ENCODE measurements around the gene AOC2.
"Not testable (repeated sequence)": the region's sequence is repeated elsewhere in the genome, so short reads cannot be mapped to it uniquely, and the experiment has no call there.

DNA sequence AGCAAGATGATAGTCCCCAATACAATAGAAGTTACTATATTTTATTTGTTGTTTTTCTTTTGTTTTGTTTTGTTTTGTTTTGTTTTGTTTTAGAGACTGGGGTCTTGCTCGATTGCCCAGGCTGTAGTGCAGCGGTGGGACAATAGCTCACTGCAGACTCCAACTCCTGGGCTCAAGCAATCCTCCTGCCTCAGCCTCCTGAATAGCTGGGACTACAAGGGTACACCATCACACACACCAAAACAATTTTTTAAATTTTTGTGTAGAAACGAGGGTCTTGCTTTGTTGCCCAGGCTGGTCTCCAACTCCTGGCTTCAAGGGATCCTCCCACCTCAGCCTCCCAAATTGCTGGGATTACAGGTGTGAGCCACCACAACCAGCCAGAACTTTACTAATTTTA lies 55.6 kb downstream of the AOC2 start:
- TF ChIP-seq EP300 (IDR thresholded peaks at IDR 0.05; ENCODE audit: low read depth); CTCF (IDR thresholded peaks at IDR 0.05): not testable (repeated sequence)
